DMS79 treated with DMSO at 0.1 percent for 48 hours (cell line): ENCODE data around the gene ANAPC2.

Experiments
- DNase-seq: peaks from one replicate; lab custom pipeline; 2025; lab: John Stamatoyannopoulos, UW

The ANAPC2 gene, protein sequence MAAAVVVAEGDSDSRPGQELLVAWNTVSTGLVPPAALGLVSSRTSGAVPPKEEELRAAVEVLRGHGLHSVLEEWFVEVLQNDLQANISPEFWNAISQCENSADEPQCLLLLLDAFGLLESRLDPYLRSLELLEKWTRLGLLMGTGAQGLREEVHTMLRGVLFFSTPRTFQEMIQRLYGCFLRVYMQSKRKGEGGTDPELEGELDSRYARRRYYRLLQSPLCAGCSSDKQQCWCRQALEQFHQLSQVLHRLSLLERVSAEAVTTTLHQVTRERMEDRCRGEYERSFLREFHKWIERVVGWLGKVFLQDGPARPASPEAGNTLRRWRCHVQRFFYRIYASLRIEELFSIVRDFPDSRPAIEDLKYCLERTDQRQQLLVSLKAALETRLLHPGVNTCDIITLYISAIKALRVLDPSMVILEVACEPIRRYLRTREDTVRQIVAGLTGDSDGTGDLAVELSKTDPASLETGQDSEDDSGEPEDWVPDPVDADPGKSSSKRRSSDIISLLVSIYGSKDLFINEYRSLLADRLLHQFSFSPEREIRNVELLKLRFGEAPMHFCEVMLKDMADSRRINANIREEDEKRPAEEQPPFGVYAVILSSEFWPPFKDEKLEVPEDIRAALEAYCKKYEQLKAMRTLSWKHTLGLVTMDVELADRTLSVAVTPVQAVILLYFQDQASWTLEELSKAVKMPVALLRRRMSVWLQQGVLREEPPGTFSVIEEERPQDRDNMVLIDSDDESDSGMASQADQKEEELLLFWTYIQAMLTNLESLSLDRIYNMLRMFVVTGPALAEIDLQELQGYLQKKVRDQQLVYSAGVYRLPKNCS

DNA sequence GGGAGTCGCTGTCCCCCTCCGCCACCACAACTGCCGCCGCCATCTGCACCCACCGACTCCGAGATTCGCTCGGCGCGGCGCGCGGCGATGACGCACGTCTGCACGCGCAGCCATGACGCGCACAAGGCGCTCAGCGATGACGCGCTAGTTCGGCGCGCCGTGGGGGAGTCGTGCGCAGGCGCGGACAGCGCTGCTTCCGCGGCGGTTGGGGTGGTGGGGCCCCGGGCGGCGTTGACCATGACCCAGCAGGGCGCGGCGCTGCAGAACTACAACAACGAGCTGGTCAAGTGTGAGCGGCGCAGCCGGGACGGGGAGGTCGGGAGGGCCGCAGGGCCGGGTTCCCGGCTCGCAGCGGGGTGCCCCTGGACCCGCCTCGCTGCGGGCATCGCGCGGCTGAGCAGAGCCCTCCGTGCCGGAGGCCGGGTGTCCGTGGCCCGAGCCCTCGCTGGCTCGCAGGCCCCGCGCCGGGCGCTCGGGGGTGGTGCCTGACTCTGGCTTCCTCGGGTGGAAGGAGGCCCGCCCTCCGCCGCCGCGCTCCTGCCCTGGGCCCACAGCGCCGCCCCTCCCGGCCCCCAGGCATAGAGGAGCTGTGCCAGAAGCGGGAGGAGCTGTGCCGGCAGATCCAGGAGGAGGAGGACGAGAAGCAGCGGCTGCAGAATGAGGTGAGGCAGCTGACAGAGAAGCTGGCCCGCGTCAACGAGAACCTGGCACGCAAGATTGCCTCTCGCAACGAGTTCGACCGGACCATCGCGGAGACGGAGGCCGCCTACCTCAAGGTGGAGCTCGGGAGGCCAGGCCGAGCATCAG is at the start of gene ANAPC2, which contains the start of gene SSNA1:
ANAPC2 (minus strand) TSS at position 71 of the 807 bp plus-strand sequence; CDS start at position 43, 28 bp downstream.
SSNA1 (plus strand) TSS at position 187 of the 807 bp plus-strand sequence; CDS start at position 238, 51 bp downstream.
- peak; percentile 85 for DNase-seq

DNA sequence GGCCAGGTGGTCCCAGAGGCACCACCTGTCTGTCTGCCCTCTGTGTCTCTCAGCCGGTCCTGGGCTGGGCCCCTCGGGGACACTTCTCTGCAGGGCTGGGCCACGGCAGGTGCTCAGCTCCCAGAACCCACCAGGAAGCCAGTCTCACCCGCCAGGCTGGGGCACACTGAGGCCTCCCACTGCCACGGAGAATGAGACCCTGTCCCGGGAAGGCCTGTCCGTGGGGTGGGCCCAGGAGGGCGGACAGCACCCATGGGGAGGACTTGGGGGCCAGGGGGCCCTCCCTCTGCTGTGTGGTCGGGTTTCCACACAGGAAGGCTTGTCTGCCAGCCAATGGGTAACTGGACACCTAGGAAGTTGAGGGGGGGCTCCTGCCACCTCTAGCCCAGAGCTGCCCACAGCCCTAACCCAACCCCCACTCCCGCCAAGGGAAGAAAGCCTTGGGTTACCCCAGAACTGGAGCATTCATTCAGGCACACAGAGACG is 48.6 kb upstream of the ANAPC2 start:
- peak; percentile 5 for DNase-seq

DNA sequence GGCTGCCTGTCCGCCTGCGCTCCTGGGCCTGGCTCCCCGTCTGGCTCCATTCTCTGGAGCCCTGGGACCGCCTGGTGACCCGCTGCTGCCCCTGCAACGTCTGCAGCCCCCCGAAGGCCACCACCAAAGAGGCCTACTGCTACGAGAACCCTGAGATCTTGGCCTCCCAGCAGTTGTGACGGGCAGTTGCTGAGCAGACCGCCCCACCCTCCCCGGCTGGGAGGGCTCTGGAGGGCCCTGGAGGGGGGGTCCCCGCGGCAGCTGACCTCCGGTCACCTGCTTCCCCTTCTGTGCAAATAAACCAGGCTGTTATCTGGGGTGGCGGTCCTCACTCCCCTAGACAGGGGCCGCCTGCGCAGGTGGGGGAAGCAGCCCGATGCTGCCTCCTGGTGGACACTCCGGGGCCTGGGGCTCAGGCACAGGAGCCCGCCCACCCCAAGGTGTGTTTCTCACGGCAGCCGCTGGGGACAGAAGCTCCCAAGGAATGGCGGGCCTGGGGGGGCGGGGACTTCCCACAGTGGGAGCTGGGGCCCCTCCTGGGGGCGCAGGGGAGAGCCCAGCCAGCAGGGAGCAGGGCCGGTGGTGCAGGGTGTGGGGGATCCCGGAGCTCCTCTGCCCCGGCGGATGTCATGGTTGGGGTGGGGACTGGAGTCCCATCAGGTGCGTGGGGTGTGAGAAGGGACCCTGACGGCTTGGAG is 48.0 kb upstream of the ANAPC2 start:
- DNase-seq = peak; percentile 80

DNA sequence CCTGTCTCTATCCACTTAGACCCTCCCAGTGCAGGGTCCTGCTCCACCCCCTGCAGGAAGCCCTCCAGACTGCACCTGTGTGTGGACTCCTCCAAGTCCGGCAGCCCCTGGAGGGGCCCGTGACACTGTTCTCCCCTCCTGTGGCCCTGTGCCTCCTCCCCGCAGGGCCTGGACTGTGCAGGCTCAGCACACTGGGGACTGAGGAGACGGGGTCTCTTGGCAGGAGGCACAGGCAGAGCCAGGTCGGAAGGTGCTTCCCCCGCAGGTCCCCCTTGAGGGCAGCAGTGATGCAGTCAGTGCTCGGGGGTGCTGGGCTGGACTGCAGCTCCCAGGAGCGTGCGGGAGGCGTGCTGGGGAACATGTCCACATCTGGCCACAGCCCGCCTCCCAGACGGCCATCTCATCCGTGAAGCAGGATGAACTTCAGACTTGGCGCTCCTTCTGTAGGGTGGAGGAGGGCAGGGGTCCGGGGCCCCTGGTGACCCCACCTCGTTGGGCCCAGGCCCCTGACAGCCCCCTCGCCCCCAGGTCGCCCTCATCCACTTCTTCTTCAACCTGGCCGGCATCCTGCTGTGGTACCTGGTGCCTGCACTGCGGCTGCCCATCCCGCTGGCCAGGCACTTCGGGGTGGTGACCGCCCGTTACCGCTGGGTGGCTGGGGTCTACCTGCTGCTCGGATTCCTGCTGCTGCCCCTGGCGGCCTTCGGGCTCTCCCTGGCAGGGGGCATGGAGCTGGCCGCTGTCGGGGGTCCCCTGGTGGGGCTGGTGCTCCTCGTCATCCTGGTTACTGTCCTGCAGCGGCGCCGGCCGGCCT is 47.3 kb upstream of the ANAPC2 start:
- DNase-seq = no peak

DNA sequence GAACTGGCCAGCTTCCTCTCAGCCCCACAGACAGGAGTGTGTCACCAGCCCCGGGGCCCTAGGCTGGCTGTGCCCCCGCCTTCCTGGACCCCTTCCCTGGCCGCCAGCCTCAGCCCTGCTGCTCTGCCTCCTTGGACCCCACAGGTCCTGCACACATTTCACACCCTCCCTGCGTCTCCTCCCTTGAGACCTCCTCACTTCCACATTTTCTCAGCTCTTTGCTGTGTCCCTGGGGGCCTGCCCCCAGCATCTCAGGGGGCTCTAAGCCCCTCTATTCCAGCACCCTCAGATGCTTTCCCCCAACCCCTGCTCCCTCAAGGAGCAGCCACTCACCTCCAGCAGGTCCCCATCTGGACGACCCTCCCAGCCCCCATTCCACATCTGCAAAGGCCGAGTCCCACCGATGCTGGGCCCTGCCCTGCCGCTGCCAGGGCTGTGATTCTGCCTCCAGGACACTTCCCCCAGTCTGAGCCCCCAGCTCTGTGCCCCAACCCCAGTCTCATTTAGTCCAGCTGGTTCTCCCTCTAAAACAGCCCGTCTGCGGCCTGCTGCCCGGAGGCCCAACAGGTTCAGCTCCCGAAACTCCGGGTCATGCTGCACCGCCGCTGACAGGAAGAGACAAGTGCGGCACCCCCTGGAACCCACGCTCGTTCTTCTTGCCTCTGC is 46.5 kb upstream of the ANAPC2 start:
- DNase-seq = no peak

DNA sequence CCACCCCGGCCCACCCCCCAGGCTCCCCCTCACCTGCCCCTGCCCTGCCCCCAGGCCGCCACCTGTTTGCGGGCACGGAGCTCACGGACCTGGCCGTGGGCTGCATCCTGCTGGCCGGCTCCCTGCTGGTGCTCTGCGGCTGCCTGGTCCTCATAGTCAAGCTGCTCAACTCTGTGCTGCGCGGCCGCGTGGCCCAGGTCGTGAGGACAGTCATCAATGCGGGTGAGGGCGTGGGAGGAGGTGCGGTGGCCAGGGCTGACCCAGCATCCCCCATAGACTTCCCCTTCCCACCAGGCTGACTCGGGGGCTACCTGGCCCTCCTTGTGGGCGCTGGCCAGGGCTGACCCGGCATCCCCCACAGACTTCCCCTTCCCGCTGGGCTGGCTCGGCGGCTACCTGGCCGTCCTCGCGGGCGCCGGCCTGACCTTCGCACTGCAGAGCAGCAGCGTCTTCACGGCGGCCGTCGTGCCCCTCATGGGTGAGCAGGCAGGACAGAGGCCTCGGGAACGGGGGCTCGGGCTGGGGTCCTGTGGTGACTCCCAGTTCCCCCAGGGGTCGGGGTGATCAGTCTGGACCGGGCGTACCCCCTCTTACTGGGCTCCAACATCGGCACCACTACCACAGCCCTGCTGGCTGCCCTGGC is 45.8 kb upstream of the ANAPC2 start:
- no peak for DNase-seq

DNA sequence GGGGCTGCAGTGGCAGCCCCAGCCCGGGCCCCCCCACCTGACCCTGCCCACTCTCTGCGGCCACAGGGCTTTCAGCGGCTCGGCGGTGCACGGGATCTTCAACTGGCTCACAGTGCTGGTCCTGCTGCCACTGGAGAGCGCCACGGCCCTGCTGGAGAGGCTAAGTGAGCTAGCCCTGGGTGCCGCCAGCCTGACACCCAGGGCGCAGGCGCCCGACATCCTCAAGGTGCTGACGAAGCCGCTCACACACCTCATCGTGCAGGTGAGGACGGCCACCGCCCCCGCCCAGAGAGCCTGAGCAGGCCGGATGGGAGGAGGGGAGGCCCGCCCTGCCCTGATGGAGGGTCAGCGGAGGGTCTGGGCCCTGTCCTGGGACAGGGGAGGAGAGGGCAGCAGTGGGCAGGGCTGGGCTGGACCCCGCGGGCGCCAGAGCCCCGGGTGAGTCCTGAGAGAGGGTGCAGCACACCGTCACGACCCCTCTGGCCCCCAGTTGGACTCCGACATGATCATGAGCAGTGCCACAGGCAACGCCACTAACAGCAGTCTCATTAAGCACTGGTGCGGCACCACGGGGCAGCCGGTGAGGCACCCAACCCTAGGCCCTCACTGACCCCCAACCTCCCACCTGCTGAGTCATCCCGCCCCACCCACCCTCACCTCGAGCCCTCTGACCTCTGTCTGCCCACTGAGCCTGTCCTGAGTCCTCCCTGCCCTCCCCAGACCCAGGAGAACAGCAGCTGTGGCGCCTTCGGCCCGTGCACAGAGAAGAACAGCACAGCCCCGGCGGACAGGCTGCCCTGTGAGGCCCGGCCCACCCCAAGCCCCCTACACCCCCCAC is 45.0 kb upstream of the ANAPC2 start:
- DNase-seq = no peak

DNA sequence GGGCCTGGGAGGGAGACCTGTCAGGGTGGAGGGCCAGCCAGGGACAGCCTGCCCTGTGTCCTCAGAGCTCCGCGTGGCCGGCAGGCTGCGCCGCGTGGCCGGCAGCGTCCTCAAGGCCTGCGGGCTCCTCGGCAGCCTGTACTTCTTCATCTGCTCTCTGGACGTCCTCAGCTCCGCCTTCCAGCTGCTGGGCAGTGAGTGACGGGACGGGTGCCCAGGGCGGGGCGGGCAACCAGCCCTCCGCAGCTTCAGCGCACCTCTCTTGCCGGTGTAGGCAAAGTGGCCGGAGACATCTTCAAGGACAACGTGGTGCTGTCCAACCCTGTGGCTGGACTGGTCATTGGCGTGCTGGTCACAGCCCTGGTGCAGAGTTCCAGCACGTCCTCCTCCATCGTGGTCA is 44.1 kb upstream of the ANAPC2 start:
- no peak for DNase-seq

DNA sequence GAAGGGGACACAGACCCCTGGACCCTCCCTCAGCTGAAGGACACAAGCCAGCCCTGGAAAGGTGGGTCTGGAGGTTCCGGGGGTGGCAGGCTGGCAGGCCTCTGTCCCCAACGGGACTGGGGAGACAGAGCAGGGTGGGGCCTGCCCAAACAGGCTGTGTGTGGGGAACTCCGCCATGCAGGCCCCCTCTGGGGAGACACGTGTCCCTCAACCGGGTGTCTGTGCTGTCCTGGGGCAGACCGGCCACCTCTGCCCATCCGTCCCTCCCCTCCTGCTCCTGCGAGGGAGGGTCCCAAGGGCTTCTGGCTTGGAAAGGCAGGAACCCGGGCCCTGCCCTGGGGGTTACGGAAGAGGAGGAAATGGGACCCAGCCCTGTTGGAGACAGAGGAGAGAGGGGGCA is 43.7 kb upstream of the ANAPC2 start:
- no peak for DNase-seq

DNA sequence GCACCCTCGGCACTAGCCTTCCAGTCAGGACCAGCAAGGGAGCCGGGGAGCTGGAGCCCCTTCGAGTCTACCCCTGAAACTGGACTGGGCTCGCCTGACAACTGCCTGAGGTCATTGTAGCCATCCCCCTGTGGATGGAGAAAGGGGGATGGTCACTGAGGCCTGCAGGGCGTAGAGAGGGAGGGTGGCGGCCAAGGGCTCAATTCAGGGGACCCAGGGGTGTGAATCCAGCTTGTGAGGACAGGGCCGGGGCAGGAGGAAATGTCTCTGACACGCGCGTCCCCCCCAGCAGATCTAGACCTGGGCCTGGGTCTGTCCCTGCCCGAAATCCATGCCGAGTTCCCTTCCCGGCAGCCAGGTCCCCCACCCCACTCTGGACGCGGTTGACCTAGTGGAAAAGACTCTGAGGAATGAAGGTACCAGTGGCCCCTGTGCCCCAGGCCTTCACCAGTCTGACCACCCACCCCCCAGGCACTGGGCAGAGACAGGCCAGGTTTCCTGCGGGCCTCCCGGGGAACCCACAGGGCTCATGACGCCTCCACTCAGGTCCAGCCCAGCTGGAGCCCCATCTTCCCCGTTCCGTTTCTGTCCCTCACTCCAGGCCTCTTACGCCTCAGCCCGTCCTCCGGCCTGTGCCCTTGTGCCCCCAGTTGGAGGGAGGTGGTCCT is 43.1 kb upstream of the ANAPC2 start:
- DNase-seq = no peak

DNA sequence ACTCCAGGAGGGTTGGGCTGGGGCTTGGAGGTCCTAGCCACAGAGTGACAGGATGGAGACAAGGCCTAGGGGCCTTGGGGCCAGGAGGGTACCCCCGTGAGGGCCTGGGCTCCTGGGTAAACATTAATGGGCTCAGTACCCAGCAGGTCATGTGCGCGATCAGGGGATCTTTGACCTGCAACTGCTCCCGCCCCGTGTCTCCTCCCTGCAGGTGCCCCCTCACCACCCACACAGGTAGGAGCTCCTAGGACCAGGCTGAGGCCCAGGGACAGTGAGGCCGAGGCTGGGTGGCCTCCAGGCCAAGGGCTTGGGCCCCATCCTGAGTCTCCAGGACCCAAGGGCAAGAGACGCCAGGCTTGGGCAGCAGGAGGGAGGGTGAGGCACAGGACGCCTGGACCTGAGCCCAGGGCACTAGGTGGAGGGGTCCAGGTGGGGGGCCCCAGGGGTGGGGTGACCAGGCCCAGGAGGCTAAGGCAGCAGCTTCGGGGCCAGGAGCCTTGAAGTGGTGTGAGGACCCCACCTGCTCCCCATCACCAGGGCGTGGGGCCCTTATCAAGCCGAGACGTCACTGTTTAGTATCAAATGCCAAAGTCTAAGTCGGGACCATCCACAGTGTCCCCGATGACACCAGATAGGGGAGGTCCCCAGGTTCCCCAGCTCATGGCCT is 42.5 kb upstream of the ANAPC2 start, which contains the start of gene SLC34A3:
SLC34A3 (plus strand) TSS at position 197 of the 667 bp plus-strand sequence. CDS start 802 bp downstream, outside the sequence.
- DNase-seq = no peak

DNA sequence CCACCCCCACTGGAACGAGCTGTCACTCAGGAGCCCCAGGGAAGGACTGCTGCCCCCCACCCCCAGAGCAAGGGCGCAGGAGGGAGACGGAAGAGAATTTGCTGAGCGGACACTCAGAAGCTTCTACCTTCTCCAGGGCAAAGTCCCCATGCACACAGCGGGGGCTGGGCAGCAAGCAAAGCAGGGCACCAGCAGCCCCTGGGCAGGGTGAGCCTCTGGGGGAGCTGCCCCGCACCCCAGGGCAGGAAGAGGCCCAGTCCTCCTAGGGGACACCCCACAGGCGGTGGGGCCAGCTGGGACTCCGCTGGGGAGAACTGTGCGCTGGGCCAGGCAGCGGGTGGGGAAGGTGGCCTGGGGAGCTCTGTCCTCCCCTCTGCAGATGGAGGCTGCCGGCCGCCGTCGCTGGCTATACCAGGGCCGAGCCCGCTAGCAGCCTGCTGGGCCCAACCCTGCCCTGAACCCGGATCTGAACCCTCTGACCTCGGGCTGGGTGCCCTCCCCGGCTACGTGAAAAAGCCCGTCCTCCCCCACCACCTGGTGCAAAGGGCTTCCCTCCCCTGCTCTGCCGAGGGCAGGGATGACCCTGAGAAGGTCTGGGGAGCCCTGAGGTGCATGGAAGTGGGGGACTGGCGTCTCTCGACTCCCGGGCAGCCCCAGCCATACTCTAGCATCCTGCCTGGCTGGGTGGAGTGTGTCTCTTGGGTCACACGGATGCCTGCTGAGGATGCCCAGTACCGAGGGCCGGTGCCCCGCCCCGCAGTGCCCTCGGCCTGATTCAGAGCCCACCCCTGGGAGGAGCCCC is 41.7 kb upstream of the ANAPC2 start:
- DNase-seq = no peak

DNA sequence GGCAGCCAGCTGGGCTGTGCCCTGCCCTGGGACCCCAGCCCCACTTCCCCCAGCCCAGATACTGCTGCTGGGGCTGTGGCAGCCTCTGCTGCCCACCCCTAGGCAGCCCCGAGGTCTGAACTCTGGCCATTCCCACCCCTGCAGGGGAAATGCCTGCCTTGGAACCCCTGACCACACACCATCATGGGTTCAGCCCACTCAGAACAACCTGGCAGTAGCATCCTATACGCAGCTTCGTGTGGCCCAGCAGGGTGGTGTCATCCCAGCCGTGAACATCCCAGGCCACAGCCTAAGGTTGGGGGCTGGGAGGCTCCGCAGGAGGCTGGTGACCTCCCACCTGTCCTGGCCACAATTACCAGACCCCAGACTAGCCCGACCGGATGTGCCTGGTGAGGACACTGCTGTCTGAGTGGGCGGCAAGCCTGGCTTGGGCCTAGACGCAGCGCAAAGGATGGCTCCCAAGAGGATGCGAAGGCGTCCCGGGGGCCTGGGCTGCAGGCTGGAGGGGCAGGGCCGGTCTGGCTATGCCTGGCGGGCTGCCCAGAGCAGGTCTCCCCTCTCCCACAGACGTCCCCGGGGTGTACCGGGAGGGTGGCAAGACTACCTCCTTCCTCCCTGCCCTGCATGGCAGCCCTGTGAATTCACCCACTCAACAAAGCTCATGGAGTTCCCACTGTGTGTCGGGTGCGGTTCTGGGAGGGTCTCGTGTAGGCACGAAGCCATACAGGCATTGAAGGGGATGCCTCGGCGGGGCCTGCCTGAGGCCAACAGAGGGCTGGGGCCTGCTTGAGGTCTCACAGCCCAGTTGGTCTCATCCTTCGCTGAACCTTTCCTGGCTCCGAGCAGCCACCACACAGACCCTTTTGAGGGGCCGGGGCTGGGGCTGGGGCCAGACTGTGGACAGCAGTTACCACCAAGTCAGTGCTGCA is 40.9 kb upstream of the ANAPC2 start:
- DNase-seq = no peak

DNA sequence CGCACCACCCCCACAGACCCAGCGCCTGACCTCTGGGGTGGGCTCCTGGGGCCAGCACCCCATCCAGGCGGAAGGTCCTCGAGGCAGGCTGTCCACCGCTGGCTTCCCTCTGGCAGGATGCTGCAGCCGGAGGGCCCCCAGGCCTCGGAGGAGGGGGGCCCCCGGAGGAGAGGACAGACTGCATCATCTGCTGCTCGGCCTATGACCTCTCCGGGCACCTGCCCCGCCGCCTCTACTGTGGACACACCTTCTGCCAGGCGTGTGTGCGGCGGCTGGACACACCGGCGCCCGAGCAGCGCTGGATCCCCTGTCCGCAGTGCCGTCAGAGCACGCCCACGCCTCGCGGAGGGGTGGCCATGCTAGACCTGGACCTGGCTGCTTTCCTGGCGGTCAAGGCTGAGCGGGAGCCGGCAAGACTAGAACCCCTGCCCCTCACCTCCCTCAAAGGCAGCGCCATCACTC is 40.2 kb upstream of the ANAPC2 start:
- no peak for DNase-seq

DNA sequence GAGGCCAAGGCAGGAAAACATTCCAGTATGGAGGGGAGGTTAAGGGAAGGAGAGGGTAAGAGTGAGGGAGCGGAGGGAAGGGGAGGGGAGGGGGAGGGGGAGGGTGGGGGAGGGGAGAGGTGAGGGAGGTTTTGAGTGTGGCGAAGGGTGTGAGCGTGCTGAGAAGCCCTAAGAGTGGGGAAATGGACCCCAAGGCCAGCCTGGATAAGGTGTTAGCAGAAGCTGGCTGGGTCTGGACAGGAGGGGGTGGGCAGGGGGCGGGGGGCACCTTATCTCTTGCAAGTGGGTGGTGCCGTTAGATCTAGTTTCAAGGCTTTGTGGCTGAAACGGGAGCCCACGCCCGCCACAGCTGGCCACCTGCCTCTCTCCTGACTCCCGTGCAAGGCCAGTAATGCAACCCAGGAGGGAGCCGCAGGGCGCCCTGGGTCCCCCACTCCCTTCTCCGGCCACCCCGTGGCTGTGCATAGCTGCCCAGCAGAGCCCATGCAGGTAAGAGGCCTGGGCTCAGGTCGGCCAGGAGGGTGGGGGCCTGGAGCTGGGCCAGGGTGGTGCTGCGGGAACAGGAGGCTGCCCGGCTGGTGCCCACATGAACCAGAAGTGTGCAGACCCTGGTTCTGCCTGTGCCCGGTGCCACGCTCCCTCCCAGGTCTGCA is 39.6 kb upstream of the ANAPC2 start:
- no peak for DNase-seq
